Left cardiac atrium (tissue), 4 donors: ENCODE results near the gene NPDC1. TPM values are rescaled to one million over a fixed set of nuclear protein-coding genes. Genes with fewer than 3 reads are reported as not detected.
A peak's percentile ranks its signal among the peaks of the same experiment; 100 is the strongest.

ENCODE experiments used
- ATAC-seq, 2 donors: fragments of 200-7000 bp; cut with Tn5 transposase; one replicate each; pipeline ENCODE4 v1.9.1; 2020; ENCODE audit warnings: mild to moderate bottlenecking in 2 of 2, moderate library complexity in 2 of 2
- DNase-seq: peaks from one replicate; pipeline ENCODE4 v3.0.0-alpha.2; 2020
- intact Hi-C, 2 donors: fragments of 100-400 bp; cut with DNase I; formaldehyde crosslinking; loops; one replicate each; pipeline versions ENCODE4 v1.14.1 to v1.15.1; 2022 to 2023
- long read RNA-seq: library from polyadenylated mRNA; unstranded; transcript quantifications from one replicate; pipeline ENCODE4 v2.0.0, GENCODE V29; 2021
- total RNA-seq, 2 donors: library from RNA; stranded (reverse); fragmentation: NEBNext Ultra II Directional; extraction: Animal tissue kit (Norgen Biotek cat#: 25700); gene quantifications; one replicate each; pipeline ENCODE4 v1.2.1, GENCODE V29; 2021
- donor health status: DM: no; HTN: yes; CAD: no.
- donor health status: DM: no; HTN: yes; CAD: no; lungs with severe emphysema.
- donor health status: DM: yes; HTN: yes; CAD: no.
- donor health status: Dilated cardiomyopathy.

Gene NPDC1
- 10 to 100 TPM; 75.4 to 87.3 TPM for total RNA-seq
- long read RNA-seq, transcript NPDC1-202 (9 exons, 1,494 nt): major isoform, 129 of 149 reads
- long read RNA-seq, partial matches to known transcripts: 10 of 149 reads
- long read RNA-seq, other reads (novel, unspliced or antisense): 8 of 149 reads

- peak; percentile 71 to 76 for ATAC-seq
- DNase-seq: peak; percentile 84
- intact Hi-C loops: no loop called here
These were observed at the start of gene NPDC1 for GRCh38 chr9:137046088-137046787. TSS of gene NPDC1 (minus strand) at chr9:137046177. CDS start at chr9:137045989, 188 bp downstream.

GRCh38 chr9:137089232-137089947, 43.4 kb upstream of the NPDC1 start:
- DNase-seq (peak; percentile 19), ATAC-seq (no peak)
- intact Hi-C loops: no loop called here

GRCh38 chr9:137088121-137088520, 42.1 kb upstream of the NPDC1 start:
- DNase-seq (no peak), ATAC-seq (no peak)
- intact Hi-C loops: no loop called here

GRCh38 chr9:137087409-137087925, 41.5 kb upstream of the NPDC1 start:
- intact Hi-C loops: no loop called here
- ATAC-seq: peak in 1 of 2 donors; percentile 0

GRCh38 chr9:137086531-137087408, 40.8 kb upstream of the NPDC1 start, which contains the start of gene MAN1B1:
TSS of gene MAN1B1 (plus strand) at chr9:137086985. CDS start at chr9:137087000, 15 bp downstream.
- ATAC-seq (peak; percentile 92 to 95), DNase-seq (peak; percentile 99)

More at GRCh38 chr9:137087409-137087925, 41.5 kb upstream of the NPDC1 start:
- peak; percentile 34 for DNase-seq

GRCh38 chr9:137085920-137086530, 40.0 kb upstream of the NPDC1 start:
- intact Hi-C loops: no loop called here
- DNase-seq (peak; percentile 68), ATAC-seq (peak; percentile 38 to 40)

More at GRCh38 chr9:137086531-137087408, 40.8 kb upstream of the NPDC1 start, which contains the start of gene MAN1B1:
- intact Hi-C loops: no loop called here

GRCh38 chr9:137084526-137084925, 38.5 kb upstream of the NPDC1 start:
- ATAC-seq: no peak
- intact Hi-C loops: no loop called here
- no peak for DNase-seq

GRCh38 chr9:137083394-137084004, 37.5 kb upstream of the NPDC1 start:
- peak; percentile 80 for DNase-seq
- intact Hi-C loops: no loop called here
- ATAC-seq: peak in 1 of 2 donors; percentile 4

- ATAC-seq (no peak), DNase-seq (no peak)
- intact Hi-C loops: no loop called here
These were observed 36.9 kb upstream of the NPDC1 start for GRCh38 chr9:137082925-137083290.

GRCh38 chr9:137082222-137082924, 36.4 kb upstream of the NPDC1 start:
- DNase-seq (no peak), ATAC-seq (no peak)
- intact Hi-C loops: no loop called here

GRCh38 chr9:137080260-137081122, 34.5 kb upstream of the NPDC1 start:
- intact Hi-C loops: no loop called here
- ATAC-seq (no peak), DNase-seq (no peak)

- intact Hi-C loops: no loop called here
- ATAC-seq (no peak), DNase-seq (no peak)
These were observed 33.4 kb upstream of the NPDC1 start for GRCh38 chr9:137079401-137079787.

GRCh38 chr9:137078701-137079400, 32.9 kb upstream of the NPDC1 start:
- no peak for DNase-seq
- ATAC-seq: no peak
- intact Hi-C loops: no loop called here

- intact Hi-C loops: no loop called here
- DNase-seq: no peak
These were observed 32.0 kb upstream of the NPDC1 start for GRCh38 chr9:137077758-137078693.

More at GRCh38 chr9:137077758-137078693, 32.0 kb upstream of the NPDC1 start:
- peak; percentile 5 to 12 for ATAC-seq
